Measurements from ENCODE around the gene ZRANB3.

DNA sequence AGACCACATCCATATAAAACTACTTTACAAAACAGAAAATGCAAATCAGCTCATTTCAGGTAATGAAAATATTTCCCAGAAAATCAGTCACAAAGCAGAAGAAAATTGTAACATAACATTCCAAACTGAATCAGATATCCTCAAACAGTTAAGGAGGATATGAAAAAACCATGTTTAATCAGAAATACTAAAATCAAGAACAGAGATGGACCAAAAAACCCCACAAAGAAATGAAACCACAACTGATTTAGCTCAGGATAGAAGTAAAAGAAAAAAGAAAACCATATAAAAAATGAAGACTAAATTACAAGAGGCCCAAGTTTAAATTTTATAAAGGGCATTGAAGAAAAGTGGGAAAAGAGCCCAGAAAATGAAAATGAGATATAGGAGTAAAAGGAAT lies 376.1 kb downstream of the ZRANB3 start:
- TF ChIP-seq, protein P1, sequence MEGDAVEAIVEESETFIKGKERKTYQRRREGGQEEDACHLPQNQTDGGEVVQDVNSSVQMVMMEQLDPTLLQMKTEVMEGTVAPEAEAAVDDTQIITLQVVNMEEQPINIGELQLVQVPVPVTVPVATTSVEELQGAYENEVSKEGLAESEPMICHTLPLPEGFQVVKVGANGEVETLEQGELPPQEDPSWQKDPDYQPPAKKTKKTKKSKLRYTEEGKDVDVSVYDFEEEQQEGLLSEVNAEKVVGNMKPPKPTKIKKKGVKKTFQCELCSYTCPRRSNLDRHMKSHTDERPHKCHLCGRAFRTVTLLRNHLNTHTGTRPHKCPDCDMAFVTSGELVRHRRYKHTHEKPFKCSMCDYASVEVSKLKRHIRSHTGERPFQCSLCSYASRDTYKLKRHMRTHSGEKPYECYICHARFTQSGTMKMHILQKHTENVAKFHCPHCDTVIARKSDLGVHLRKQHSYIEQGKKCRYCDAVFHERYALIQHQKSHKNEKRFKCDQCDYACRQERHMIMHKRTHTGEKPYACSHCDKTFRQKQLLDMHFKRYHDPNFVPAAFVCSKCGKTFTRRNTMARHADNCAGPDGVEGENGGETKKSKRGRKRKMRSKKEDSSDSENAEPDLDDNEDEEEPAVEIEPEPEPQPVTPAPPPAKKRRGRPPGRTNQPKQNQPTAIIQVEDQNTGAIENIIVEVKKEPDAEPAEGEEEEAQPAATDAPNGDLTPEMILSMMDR (IDR thresholded peaks at IDR 0.05 in 2 of 3, conservative IDR thresholded peaks at IDR 0.05 in 1 of 3; ENCODE audit: control insufficient read depth in 2 of 3, extremely low read depth in 1 of 3, insufficient read depth in 1 of 3, low read depth in 3 of 3, low read length in 3 of 3): no peak
- no peak for TF ChIP-seq SMC3 (IDR thresholded peaks at IDR 0.05; ENCODE audit: borderline replicate concordance, low read length)

All from GM12878 (cell line).